Fibroblast of lung (primary cell): ENCODE results near the gene PRDM16.

Source experiments
- EZH2 ChIP-seq: IDR thresholded peaks from 2 replicates; pipeline ENCODE4 v1.5.1; 2012; ENCODE audit warnings: low read length, control low read depth, mild to moderate bottlenecking; ENCODE audit errors: missing control alignments
- TF ChIP-seq, protein P1 (sequence below), 2 donors: IDR thresholded peaks in 1 of 2; conservative IDR thresholded peaks in 1 of 2; 1 replicate in 1 of 2; 2 replicates in 1 of 2; pipeline ENCODE4 v1.5.1; 2011 to 2012; ENCODE audit warnings: low read length in 2 of 2, control low read depth in 1 of 2, inconsistent platforms in 1 of 2, low read depth in 1 of 2, mild to moderate bottlenecking in 1 of 2

DNA sequence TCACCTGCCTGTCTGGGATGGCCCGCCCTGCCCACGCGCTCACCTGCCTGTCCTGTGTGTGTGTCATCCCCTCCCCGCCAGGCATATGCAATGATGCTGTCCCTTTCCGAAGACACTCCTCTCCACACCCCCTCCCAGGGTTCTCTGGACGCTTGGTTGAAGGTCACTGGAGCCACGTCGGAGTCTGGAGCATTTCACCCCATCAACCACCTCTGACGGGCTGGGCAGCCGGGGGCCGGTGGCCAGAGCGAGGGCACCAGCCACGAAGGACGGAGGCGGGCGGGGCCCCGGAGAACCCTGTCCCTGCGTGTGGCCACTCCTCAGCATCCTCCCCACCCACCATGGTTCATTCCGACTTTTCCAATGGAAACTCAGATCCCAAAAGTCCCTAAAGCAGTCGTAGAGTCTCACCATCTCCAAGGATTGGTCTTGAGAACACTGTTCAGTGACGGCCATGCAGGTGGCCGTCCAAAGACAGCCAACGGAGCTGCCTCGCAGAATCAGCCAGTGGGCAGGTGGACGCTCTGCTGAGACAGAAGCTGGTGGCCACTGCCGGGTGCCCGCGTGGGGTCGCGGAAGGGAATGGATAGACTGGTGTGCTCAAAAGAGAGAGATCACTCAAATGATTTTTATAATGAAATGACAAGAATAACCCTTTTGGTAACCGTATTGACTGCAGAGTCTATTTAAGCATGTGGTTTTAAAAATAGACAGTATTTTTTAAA is 364.8 kb downstream of the PRDM16 start:
- TF ChIP-seq, protein P1, sequence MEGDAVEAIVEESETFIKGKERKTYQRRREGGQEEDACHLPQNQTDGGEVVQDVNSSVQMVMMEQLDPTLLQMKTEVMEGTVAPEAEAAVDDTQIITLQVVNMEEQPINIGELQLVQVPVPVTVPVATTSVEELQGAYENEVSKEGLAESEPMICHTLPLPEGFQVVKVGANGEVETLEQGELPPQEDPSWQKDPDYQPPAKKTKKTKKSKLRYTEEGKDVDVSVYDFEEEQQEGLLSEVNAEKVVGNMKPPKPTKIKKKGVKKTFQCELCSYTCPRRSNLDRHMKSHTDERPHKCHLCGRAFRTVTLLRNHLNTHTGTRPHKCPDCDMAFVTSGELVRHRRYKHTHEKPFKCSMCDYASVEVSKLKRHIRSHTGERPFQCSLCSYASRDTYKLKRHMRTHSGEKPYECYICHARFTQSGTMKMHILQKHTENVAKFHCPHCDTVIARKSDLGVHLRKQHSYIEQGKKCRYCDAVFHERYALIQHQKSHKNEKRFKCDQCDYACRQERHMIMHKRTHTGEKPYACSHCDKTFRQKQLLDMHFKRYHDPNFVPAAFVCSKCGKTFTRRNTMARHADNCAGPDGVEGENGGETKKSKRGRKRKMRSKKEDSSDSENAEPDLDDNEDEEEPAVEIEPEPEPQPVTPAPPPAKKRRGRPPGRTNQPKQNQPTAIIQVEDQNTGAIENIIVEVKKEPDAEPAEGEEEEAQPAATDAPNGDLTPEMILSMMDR (conservative IDR thresholded peaks at IDR 0.05 in 1 of 2, IDR thresholded peaks at IDR 0.05 in 1 of 2; ENCODE audit: low read depth in 1 of 2, low read length in 2 of 2) = no peak
- no peak for TF ChIP-seq EZH2
